RWPE2 (cell line): ENCODE data around the gene GPRC5A.

ENCODE experiments used
- ATAC-seq: fragments of 200-7000 bp; cut with Tn5 transposase; 3 replicates; pipeline ENCODE4 v1.9.1; 2021; ENCODE audit warnings: low read depth
- DNase-seq: peaks from one replicate; pipeline ENCODE4 v3.0.0-alpha.2; 2020; ENCODE audit warnings: low spot score
- H3K27ac ChIP-seq: fragments of 450-650 bp; 2 replicates; pipeline ENCODE4 v1.5.1; 2017; ENCODE audit warnings: mild to moderate bottlenecking; ENCODE audit not compliant: poor library complexity, severe bottlenecking
- H3K27me3 ChIP-seq: fragments of 250-450 bp; sonication (Bioruptor Pico); 2 replicates; pipeline ENCODE4 v1.5.1; 2021; ENCODE audit warnings: mild to moderate bottlenecking, moderate library complexity; ENCODE audit not compliant: insufficient read depth, poor library complexity, severe bottlenecking
- H3K36me3 ChIP-seq: fragments of 250-450 bp; sonication (Bioruptor Pico); 2 replicates; pipeline ENCODE4 v1.5.1; 2020; ENCODE audit warnings: low read depth, mild to moderate bottlenecking, moderate library complexity
- H3K4me1 ChIP-seq: fragments of 250-450 bp; sonication (Bioruptor Pico); 2 replicates; pipeline ENCODE4 v1.5.1; 2021; ENCODE audit warnings: mild to moderate bottlenecking, moderate library complexity; ENCODE audit not compliant: insufficient read depth, poor library complexity, severe bottlenecking
- H3K4me3 ChIP-seq: fragments of 250-450 bp; sonication (Bioruptor Pico); 2 replicates; pipeline ENCODE4 v1.5.1; 2021; ENCODE audit warnings: mild to moderate bottlenecking, moderate library complexity; ENCODE audit not compliant: severe bottlenecking
- H3K9me3 ChIP-seq: fragments of 250-450 bp; sonication (Bioruptor Pico); 2 replicates; pipeline ENCODE4 v1.5.1; 2021; ENCODE audit warnings: mild to moderate bottlenecking, moderate library complexity; ENCODE audit not compliant: severe bottlenecking
- CTCF ChIP-seq: fragments of 450-650 bp; IDR thresholded peaks from one replicate; pipeline ENCODE4 v1.5.1; 2017; ENCODE audit warnings: mild to moderate bottlenecking, moderate library complexity; ENCODE audit not compliant: poor library complexity, severe bottlenecking

The GPRC5A gene

GRCh38 chr12:12926571-12927071, 35.3 kb downstream of the GPRC5A start:
- ATAC-seq, result peak; percentile 49; the same call in 2 of the 3 replicates
- Histone ChIP-seq H3K36me3 (no peaks in the 10 kb centered on the region), H3K27me3 (no peaks in the 10 kb centered on the region), H3K27ac (peak overlapping the region; percentile 57), H3K4me3 (no peak overlapping the region), H3K9me3 (no peaks in the 10 kb centered on the region), H3K4me1 (peaks cover 5% of the 10 kb centered on the region)
- TF ChIP-seq CTCF, result no peak
- DNase-seq, result no peak

GRCh38 chr12:12927211-12928079, 36.1 kb downstream of the GPRC5A start:
- no peak for TF ChIP-seq CTCF
- H3K9me3 ChIP-seq, result no peaks in the 10 kb centered on the region
- H3K27ac ChIP-seq, result peak overlapping the region; percentile 57
- H3K27me3 ChIP-seq, result no peaks in the 10 kb centered on the region
- H3K4me1 ChIP-seq, result peaks cover 5% of the 10 kb centered on the region
- ATAC-seq, result peak; percentile 79
- no peaks in the 10 kb centered on the region for H3K36me3 ChIP-seq
- H3K4me3 ChIP-seq, result peak overlapping the region; percentile 42
- peak; percentile 60 for DNase-seq

- Histone ChIP-seq H3K9me3 (no peaks in the 10 kb centered on the region), H3K27me3 (no peaks in the 10 kb centered on the region), H3K4me1 (peaks cover 5% of the 10 kb centered on the region), H3K36me3 (no peaks in the 10 kb centered on the region), H3K27ac (no peak overlapping the region), H3K4me3 (no peak overlapping the region)
- TF ChIP-seq CTCF, result no peak
- DNase-seq (no peak), ATAC-seq (no peak)
Observed at GRCh38 chr12:12929696-12930095, 38.3 kb downstream of the GPRC5A start.

GRCh38 chr12:12930633-12931219, 39.4 kb downstream of the GPRC5A start:
- no peaks in the 10 kb centered on the region for H3K9me3 ChIP-seq
- no peak for TF ChIP-seq CTCF
- no peaks in the 10 kb centered on the region for H3K36me3 ChIP-seq
- no peaks in the 10 kb centered on the region for H3K27me3 ChIP-seq
- no peak overlapping the region for H3K4me3 ChIP-seq
- no peak overlapping the region for H3K27ac ChIP-seq
- peaks cover 5% of the 10 kb centered on the region for H3K4me1 ChIP-seq
- no peak for ATAC-seq
- no peak for DNase-seq
